Measurements from ENCODE around the gene PITX2. TPM values are rescaled to one million over a fixed set of nuclear protein-coding genes. Genes with fewer than 3 reads are reported as not detected.

The PITX2 gene
- total RNA-seq, 4 donors from 2014 or later = 17.4 to 48.6 (median 34.0) TPM

- TF ChIP-seq CTCF (IDR thresholded peaks at IDR 0.05) = no peak
- no peak for TF ChIP-seq EP300 (IDR thresholded peaks at IDR 0.05)
- no peak for TF ChIP-seq POLR2AphosphoS5 (IDR thresholded peaks at IDR 0.05)
- no peak for TF ChIP-seq POLR2A (IDR thresholded peaks at IDR 0.05; ENCODE audit: low read depth)
- H3K36me3 ChIP-seq = peaks cover 0 to 13% (median 2%) of the 10 kb centered on the region in 4 donors
- peak overlapping the region; percentile 80 to 93 (median 86) for H3K27ac ChIP-seq (replicated peaks in 1 of 4)
- peaks cover 0 to 73% (median 0%) of the 10 kb centered on the region in 4 donors for H3K27me3 ChIP-seq
- WGBS = 50% methylated on average over 7 of the region's 7 CpGs
- no peaks in the 10 kb centered on the region for H3K9me3 ChIP-seq
- intact Hi-C loops (cut with DNase I) = no loop called here
- H3K4me3 ChIP-seq = peak overlapping the region; percentile 60 to 88 (median 72)
- H3K4me1 ChIP-seq = peaks cover 29 to 73% (median 47%) of the 10 kb centered on the region in 4 donors
- no peak for DNase-seq (ENCODE audit: extremely low spot score)
These were observed 2.6 kb downstream of the PITX2 start for GRCh38 chr4:110620322-110620690.

- no peak for DNase-seq (ENCODE audit: extremely low spot score)
- H3K4me1 ChIP-seq = peaks cover 29 to 73% (median 47%) of the 10 kb centered on the region in 4 donors
- TF ChIP-seq POLR2A (IDR thresholded peaks at IDR 0.05; ENCODE audit: low read depth) = no peak
- no peak for TF ChIP-seq POLR2AphosphoS5 (IDR thresholded peaks at IDR 0.05)
- TF ChIP-seq CTCF (IDR thresholded peaks at IDR 0.05) = no peak
These were observed 3.2 kb downstream of the PITX2 start for GRCh38 chr4:110619463-110620247.

GRCh38 chr4:110618581-110619462 is 4.1 kb downstream of the PITX2 start:
- Histone ChIP-seq H3K36me3 (peaks cover 0 to 13% (median 2%) of the 10 kb centered on the region in 4 donors), H3K4me1 (peaks cover 29 to 71% (median 47%) of the 10 kb centered on the region in 4 donors)

More at GRCh38 chr4:110619463-110620247, 3.2 kb downstream of the PITX2 start:
- intact Hi-C loops (cut with DNase I) = no loop called here
- 47% methylated on average over 35 of the region's 35 CpGs for WGBS
- H3K4me3 ChIP-seq = peak overlapping the region; percentile 60 to 88 (median 72)
- H3K27ac ChIP-seq (replicated peaks in 1 of 4) = peak overlapping the region; percentile 80 to 93 (median 86)
- H3K9me3 ChIP-seq = no peaks in the 10 kb centered on the region
- H3K27me3 ChIP-seq = peaks cover 0 to 74% (median under 1%) of the 10 kb centered on the region in 4 donors
- H3K36me3 ChIP-seq = peaks cover 0 to 13% (median 2%) of the 10 kb centered on the region in 4 donors

More at GRCh38 chr4:110618581-110619462, 4.1 kb downstream of the PITX2 start:
- intact Hi-C loops (cut with DNase I) = no loop called here
- H3K27ac ChIP-seq (replicated peaks in 1 of 4) = peak overlapping the region; percentile 80 to 93 (median 86)
- H3K27me3 ChIP-seq = peaks cover 0 to 74% (median 6%) of the 10 kb centered on the region in 4 donors
- H3K9me3 ChIP-seq = no peaks in the 10 kb centered on the region
- peak overlapping the region; percentile 60 to 88 (median 72) for H3K4me3 ChIP-seq
- 63% methylated on average over 39 of the region's 45 CpGs for WGBS
- DNase-seq (ENCODE audit: extremely low spot score) = peak; percentile 74
- TF ChIP-seq CTCF (IDR thresholded peaks at IDR 0.05) (no peak), POLR2AphosphoS5 (IDR thresholded peaks at IDR 0.05) (no peak), EP300 (IDR thresholded peaks at IDR 0.05) (no peak), POLR2A (IDR thresholded peaks at IDR 0.05; ENCODE audit: low read depth) (no peak)
